ENCODE measurements around the gene ARAP3. TPM values are rescaled to one million over a fixed set of nuclear protein-coding genes. Genes with fewer than 3 reads are reported as not detected.

ARAP3 gene
- polyA plus RNA-seq, 1 donor from 2014 or later, result 1.4 TPM

DNA sequence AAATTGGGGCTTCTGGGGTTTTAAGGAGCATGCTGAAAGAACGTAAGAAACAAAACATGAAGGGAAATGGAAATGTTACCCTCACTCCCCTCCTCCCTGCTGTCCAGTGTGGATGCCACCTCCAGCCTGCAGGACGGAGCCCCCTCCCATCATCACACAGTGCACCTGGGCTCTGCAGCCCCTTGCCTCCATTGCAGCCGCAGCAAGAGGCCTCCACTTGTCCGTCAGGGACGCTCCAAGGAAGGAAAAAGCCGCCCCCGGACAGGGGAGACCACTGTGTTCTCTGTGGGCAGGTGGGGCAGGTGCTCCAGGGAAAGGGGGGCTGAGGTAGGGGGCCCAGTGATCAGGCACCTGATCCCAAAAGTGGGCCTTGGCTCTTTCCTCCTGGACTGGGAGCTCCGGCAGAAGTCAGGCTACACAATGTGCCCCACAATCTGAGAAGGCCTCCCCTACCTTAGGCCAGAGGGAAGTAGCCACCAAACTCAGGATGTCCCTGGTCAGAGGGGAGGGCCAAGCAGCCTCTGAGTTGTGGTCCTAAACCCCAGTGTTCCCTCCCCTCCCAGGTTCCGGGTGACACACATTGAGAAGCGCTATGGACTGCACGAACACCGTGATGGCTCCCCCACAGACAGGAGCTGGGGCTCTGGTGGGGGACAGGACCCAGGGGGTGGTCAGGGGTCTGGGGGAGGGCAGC lies 42.5 kb downstream of the ARAP3 start:
- no peak overlapping the region for H3K4me3 ChIP-seq (ENCODE audit: low read length)
- peaks cover 21% of the 10 kb centered on the region for H3K79me2 ChIP-seq (replicated peaks; ENCODE audit: insufficient read depth, low read length)
- TF ChIP-seq RAD21 (conservative IDR thresholded peaks at IDR 0.05) (no peak), SMC3 (conservative IDR thresholded peaks at IDR 0.05; ENCODE audit: poor library complexity) (no peak), POLR2AphosphoS5 (IDR thresholded peaks at IDR 0.05) (no peak), TAF1 (IDR thresholded peaks at IDR 0.05; ENCODE audit: low read depth) (no peak), EP300 (conservative IDR thresholded peaks at IDR 0.05; ENCODE audit: poor library complexity, severe bottlenecking) (no peak), EZH2 (IDR thresholded peaks at IDR 0.05; ENCODE audit: borderline replicate concordance, insufficient read depth, low read length, poor library complexity, severe bottlenecking) (no peak), MXI1 (conservative IDR thresholded peaks at IDR 0.05; ENCODE audit: poor library complexity, severe bottlenecking) (no peak)
- TF ChIP-seq, protein P1, sequence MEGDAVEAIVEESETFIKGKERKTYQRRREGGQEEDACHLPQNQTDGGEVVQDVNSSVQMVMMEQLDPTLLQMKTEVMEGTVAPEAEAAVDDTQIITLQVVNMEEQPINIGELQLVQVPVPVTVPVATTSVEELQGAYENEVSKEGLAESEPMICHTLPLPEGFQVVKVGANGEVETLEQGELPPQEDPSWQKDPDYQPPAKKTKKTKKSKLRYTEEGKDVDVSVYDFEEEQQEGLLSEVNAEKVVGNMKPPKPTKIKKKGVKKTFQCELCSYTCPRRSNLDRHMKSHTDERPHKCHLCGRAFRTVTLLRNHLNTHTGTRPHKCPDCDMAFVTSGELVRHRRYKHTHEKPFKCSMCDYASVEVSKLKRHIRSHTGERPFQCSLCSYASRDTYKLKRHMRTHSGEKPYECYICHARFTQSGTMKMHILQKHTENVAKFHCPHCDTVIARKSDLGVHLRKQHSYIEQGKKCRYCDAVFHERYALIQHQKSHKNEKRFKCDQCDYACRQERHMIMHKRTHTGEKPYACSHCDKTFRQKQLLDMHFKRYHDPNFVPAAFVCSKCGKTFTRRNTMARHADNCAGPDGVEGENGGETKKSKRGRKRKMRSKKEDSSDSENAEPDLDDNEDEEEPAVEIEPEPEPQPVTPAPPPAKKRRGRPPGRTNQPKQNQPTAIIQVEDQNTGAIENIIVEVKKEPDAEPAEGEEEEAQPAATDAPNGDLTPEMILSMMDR (IDR thresholded peaks at IDR 0.05; ENCODE audit: poor library complexity, severe bottlenecking), result no peak
- TF ChIP-seq, protein P2, sequence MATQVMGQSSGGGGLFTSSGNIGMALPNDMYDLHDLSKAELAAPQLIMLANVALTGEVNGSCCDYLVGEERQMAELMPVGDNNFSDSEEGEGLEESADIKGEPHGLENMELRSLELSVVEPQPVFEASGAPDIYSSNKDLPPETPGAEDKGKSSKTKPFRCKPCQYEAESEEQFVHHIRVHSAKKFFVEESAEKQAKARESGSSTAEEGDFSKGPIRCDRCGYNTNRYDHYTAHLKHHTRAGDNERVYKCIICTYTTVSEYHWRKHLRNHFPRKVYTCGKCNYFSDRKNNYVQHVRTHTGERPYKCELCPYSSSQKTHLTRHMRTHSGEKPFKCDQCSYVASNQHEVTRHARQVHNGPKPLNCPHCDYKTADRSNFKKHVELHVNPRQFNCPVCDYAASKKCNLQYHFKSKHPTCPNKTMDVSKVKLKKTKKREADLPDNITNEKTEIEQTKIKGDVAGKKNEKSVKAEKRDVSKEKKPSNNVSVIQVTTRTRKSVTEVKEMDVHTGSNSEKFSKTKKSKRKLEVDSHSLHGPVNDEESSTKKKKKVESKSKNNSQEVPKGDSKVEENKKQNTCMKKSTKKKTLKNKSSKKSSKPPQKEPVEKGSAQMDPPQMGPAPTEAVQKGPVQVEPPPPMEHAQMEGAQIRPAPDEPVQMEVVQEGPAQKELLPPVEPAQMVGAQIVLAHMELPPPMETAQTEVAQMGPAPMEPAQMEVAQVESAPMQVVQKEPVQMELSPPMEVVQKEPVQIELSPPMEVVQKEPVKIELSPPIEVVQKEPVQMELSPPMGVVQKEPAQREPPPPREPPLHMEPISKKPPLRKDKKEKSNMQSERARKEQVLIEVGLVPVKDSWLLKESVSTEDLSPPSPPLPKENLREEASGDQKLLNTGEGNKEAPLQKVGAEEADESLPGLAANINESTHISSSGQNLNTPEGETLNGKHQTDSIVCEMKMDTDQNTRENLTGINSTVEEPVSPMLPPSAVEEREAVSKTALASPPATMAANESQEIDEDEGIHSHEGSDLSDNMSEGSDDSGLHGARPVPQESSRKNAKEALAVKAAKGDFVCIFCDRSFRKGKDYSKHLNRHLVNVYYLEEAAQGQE (IDR thresholded peaks at IDR 0.05; ENCODE audit: borderline replicate concordance), result no peak
- H3F3A ChIP-seq (ENCODE audit: insufficient read depth, low read length, poor library complexity, severe bottlenecking), result no peaks in the 10 kb centered on the region
- H3K27me3 ChIP-seq (ENCODE audit: insufficient read depth, low read depth, low read length), result no peaks in the 10 kb centered on the region
- no peaks in the 10 kb centered on the region for H3K36me3 ChIP-seq (ENCODE audit: insufficient read depth, low read length)
- H2AFZ ChIP-seq (ENCODE audit: low read depth, low read length), result no peak overlapping the region
- no peaks in the 10 kb centered on the region for H3K9me2 ChIP-seq (ENCODE audit: insufficient read depth, low read length)
- no peak overlapping the region for H3K9ac ChIP-seq (ENCODE audit: low read length)
- no peaks in the 10 kb centered on the region for H3K9me3 ChIP-seq (ENCODE audit: low read length)
- H3K4me2 ChIP-seq (ENCODE audit: low read length), result no peak overlapping the region
- H3K27ac ChIP-seq (ENCODE audit: low read length), result no peak overlapping the region
- no peaks in the 10 kb centered on the region for H4K20me1 ChIP-seq (ENCODE audit: insufficient read depth)

DNA sequence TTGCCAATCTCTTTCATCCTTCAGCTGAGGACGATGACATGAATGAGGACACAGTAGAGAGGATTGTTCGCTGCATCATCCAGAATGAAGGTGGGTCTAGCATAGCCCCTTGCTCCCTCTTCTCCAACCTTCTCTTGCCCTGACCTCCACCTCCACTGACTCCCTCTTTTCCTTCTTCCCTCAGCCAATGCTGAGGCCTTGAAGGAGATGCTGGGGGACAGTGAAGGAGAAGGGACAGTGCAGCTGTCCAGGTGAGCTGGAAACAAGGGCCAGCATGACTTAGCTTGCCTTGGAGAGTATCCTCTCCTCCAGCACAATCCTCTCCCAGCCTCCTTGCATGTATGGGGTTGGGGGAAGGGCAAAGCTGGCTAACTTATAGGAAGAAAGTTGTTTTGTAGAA lies 43.3 kb downstream of the ARAP3 start:
- H3K79me2 ChIP-seq (replicated peaks; ENCODE audit: insufficient read depth, low read length), result peaks cover 25% of the 10 kb centered on the region
- H3K9me3 ChIP-seq (ENCODE audit: low read length), result no peaks in the 10 kb centered on the region
- H3K36me3 ChIP-seq (ENCODE audit: insufficient read depth, low read length), result no peaks in the 10 kb centered on the region
- H3F3A ChIP-seq (ENCODE audit: insufficient read depth, low read length, poor library complexity, severe bottlenecking), result no peaks in the 10 kb centered on the region
- no peak overlapping the region for H3K4me2 ChIP-seq (ENCODE audit: low read length)
- TF ChIP-seq EP300 (conservative IDR thresholded peaks at IDR 0.05; ENCODE audit: poor library complexity, severe bottlenecking) (no peak), EZH2 (IDR thresholded peaks at IDR 0.05; ENCODE audit: borderline replicate concordance, insufficient read depth, low read length, poor library complexity, severe bottlenecking) (no peak), TAF1 (IDR thresholded peaks at IDR 0.05; ENCODE audit: low read depth) (no peak), POLR2AphosphoS5 (IDR thresholded peaks at IDR 0.05) (no peak), RAD21 (conservative IDR thresholded peaks at IDR 0.05) (no peak), MXI1 (conservative IDR thresholded peaks at IDR 0.05; ENCODE audit: poor library complexity, severe bottlenecking) (no peak)
- TF ChIP-seq, protein P2 (IDR thresholded peaks at IDR 0.05; ENCODE audit: borderline replicate concordance), result no peak
- no peaks in the 10 kb centered on the region for H3K27me3 ChIP-seq (ENCODE audit: insufficient read depth, low read depth, low read length)
- peak overlapping the region; percentile 83 for H3K4me3 ChIP-seq (ENCODE audit: low read length)
- H2AFZ ChIP-seq (ENCODE audit: low read depth, low read length), result no peak overlapping the region
- H4K20me1 ChIP-seq (ENCODE audit: insufficient read depth), result no peaks in the 10 kb centered on the region
- H3K9me2 ChIP-seq (ENCODE audit: insufficient read depth, low read length), result no peaks in the 10 kb centered on the region
- H3K9ac ChIP-seq (ENCODE audit: low read length), result no peak overlapping the region
- no peak overlapping the region for H3K27ac ChIP-seq (ENCODE audit: low read length)
